Upper lobe of left lung (tissue), 6 donors: ENCODE results near the gene PDE4B. TPM values are rescaled to one million over a fixed set of nuclear protein-coding genes. Genes with fewer than 3 reads are reported as not detected.

Source experiments
- ATAC-seq, 2 donors: fragments of 200-7000 bp; cut with Tn5 transposase; one replicate each; pipeline ENCODE4 v1.9.1; 2022; ENCODE audit warnings: mild to moderate bottlenecking in 2 of 2, moderate library complexity in 2 of 2; ENCODE audit not compliant: low FRiP score in 2 of 2
- DNase-seq, 2 donors: peaks; one replicate each; pipeline ENCODE4 v3.0.0-alpha.2; 2019 to 2020
- H3K27ac ChIP-seq, 4 donors: fragments of 200-600 bp; sonication (generic); one replicate each; pipeline ENCODE4 v1.5.1; 2016 to 2019
- H3K27me3 ChIP-seq, 4 donors: fragments of 200-600 bp; sonication (generic); one replicate each; pipeline ENCODE4 v1.5.1; 2017 to 2019
- H3K36me3 ChIP-seq, 4 donors: fragments of 200-600 bp; sonication (generic); one replicate each; pipeline ENCODE4 v1.5.1; 2016 to 2019
- H3K4me1 ChIP-seq, 4 donors: fragments of 200-600 bp; sonication (generic); one replicate each; pipeline ENCODE4 v1.5.1; 2018 to 2019
- H3K4me3 ChIP-seq, 4 donors: fragments of 200-600 bp; sonication (generic); one replicate each; pipeline ENCODE4 v1.5.1; 2017 to 2019; ENCODE audit warnings: mild to moderate bottlenecking in 2 of 4, moderate library complexity in 1 of 4
- H3K9me3 ChIP-seq, 4 donors: fragments of 200-600 bp; sonication (generic); one replicate each; pipeline ENCODE4 v1.5.1; 2018 to 2019
- EP300 ChIP-seq, 4 donors: sonication (generic); formaldehyde crosslinking; IDR thresholded peaks; one replicate each; pipeline ENCODE4 v1.5.1; 2017; ENCODE audit warnings: antibody characterized with exemption in 4 of 4, control low read depth in 2 of 4
- POLR2A ChIP-seq, 4 donors: fragments of 450-650 bp; IDR thresholded peaks; one replicate each; pipeline ENCODE4 v1.5.1; 2016 to 2017; ENCODE audit warnings: antibody characterized with exemption in 4 of 4, mild to moderate bottlenecking in 2 of 4
- POLR2AphosphoS5 ChIP-seq, 2 donors: sonication (generic); formaldehyde crosslinking; IDR thresholded peaks; one replicate each; pipeline ENCODE4 v1.5.1; 2017; ENCODE audit warnings: antibody characterized with exemption in 2 of 2
- WGBS, 2 donors: methylation state at CpG; one replicate each; pipeline ENCODE4 v1.1.5; 2017 to 2018; 5-methylcytosine and 5-hydroxymethylcytosine counted together
- total RNA-seq, 6 donors: library from RNA; depleted of rRNA in 4 of 6; stranded (reverse); fragments of >200 nt in 4 of 6; gene quantifications; one replicate each; pipeline versions ENCODE4 v1.1.0 to v1.2.1, GENCODE V29; 2016 to 2021
- TF ChIP-seq, protein P1 (sequence below), 6 experiments: fragments of 450-650 bp in 4 of 6; fragments of 200-600 bp in 2 of 6; sonication (generic) in 2 of 6; IDR thresholded peaks; one replicate each; pipeline ENCODE4 v1.5.1; 2016 to 2019; ENCODE audit warnings: antibody characterized with exemption in 6 of 6
- donor health status: DM: no; HTN: no; CAD: no; lungs with moderate emphysema.
- donor health status: DM: no; HTN: yes; CAD: no; lungs with severe emphysema.

PDE4B gene
- total RNA-seq, 6 donors from 2014 or later: 8.1 to 61.6 (median 15.9) TPM

DNA sequence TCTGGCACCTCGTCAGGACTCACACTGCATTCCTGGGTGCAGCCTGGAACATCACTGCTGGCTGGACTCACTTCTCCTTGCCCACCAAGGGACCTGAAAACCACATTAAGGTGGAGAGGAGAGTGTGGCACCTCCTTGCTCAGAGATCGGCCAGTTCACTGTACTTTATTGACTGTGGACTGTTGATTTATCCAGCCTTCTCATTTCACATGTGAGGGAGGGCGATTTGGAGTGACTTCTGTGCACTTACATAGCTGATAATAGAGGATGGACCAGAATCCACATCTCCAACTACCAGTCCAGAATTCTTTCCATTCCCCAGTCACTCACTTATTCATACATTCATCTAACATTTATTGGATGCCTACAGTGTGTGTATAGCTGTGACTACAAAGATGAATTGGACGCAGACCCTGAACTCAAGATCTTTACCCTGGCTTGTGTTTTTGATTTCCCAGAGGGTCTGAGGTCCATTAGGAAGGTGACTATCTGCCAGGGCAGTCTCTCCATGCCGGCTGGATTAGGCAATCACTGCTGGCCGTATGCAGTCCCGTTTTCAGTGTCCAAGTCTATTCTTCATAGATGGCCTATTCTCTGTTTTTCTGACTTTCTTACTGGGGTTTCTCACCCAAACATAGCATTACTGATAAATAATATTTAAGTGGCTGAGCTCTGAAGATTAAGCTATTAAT lies 507.7 kb downstream of the PDE4B start:
- peaks cover 5 to 21% (median 8%) of the 10 kb centered on the region in 4 donors for H3K4me1 ChIP-seq
- 58 to 68% methylated on average over 7 of the region's 7 CpGs for WGBS, 2 donors
- DNase-seq (peak in 1 of 2 donors; percentile 34), ATAC-seq (peak in 1 of 2 donors; percentile 74)
- no peaks in the 10 kb centered on the region for H3K36me3 ChIP-seq
- H3K27me3 ChIP-seq: no peaks in the 10 kb centered on the region
- H3K4me3 ChIP-seq: peak overlapping the region in 1 of 4 donors; percentile 25
- TF ChIP-seq POLR2AphosphoS5 (IDR thresholded peaks at IDR 0.05) (no peak), POLR2A (IDR thresholded peaks at IDR 0.05) (no peak), EP300 (IDR thresholded peaks at IDR 0.05) (no peak)
- TF ChIP-seq, protein P1, sequence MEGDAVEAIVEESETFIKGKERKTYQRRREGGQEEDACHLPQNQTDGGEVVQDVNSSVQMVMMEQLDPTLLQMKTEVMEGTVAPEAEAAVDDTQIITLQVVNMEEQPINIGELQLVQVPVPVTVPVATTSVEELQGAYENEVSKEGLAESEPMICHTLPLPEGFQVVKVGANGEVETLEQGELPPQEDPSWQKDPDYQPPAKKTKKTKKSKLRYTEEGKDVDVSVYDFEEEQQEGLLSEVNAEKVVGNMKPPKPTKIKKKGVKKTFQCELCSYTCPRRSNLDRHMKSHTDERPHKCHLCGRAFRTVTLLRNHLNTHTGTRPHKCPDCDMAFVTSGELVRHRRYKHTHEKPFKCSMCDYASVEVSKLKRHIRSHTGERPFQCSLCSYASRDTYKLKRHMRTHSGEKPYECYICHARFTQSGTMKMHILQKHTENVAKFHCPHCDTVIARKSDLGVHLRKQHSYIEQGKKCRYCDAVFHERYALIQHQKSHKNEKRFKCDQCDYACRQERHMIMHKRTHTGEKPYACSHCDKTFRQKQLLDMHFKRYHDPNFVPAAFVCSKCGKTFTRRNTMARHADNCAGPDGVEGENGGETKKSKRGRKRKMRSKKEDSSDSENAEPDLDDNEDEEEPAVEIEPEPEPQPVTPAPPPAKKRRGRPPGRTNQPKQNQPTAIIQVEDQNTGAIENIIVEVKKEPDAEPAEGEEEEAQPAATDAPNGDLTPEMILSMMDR (IDR thresholded peaks at IDR 0.05): no peak
- H3K9me3 ChIP-seq: no peaks in the 10 kb centered on the region
- H3K27ac ChIP-seq: peak overlapping the region; percentile 50 to 77 (median 76)

DNA sequence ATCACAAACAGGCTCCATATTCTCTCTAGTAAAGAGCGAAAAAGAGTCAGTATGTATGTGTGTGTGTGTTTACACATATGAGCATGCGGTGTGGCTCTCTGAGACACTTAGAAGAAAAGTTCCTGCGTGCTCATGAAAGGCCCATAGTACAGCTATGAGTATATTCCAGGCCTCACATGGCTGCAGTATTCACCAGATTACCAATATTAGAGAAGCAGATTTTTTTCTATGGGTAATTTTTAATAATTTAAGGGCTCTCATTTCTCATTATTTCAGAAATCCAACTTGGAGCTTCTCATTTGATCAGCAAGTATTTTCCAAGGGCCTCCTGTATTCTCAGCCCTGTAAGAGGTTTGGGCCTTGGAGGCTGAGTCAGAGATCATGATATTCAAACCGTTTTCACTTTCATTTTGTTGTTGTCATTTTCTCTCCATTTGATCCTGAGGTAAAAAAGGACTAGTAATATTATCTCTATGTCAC lies 508.3 kb downstream of the PDE4B start:
- no peaks in the 10 kb centered on the region for H3K36me3 ChIP-seq
- no peak for TF ChIP-seq POLR2A (IDR thresholded peaks at IDR 0.05)
- TF ChIP-seq, protein P1 (IDR thresholded peaks at IDR 0.05): no peak
- TF ChIP-seq EP300 (IDR thresholded peaks at IDR 0.05): no peak
- TF ChIP-seq POLR2AphosphoS5 (IDR thresholded peaks at IDR 0.05): no peak
- peak; percentile 78 to 79 for ATAC-seq
- peak overlapping the region; percentile 50 to 77 (median 76) for H3K27ac ChIP-seq
- WGBS, 2 donors: 32 to 34% methylated on average over 4 of the region's 4 CpGs
- H3K27me3 ChIP-seq: no peaks in the 10 kb centered on the region
- H3K9me3 ChIP-seq: no peaks in the 10 kb centered on the region
- no peak for DNase-seq
- peak overlapping the region in 2 of 4 donors; percentile 7 to 25 for H3K4me3 ChIP-seq
- peaks cover 5 to 21% (median 8%) of the 10 kb centered on the region in 4 donors for H3K4me1 ChIP-seq

DNA sequence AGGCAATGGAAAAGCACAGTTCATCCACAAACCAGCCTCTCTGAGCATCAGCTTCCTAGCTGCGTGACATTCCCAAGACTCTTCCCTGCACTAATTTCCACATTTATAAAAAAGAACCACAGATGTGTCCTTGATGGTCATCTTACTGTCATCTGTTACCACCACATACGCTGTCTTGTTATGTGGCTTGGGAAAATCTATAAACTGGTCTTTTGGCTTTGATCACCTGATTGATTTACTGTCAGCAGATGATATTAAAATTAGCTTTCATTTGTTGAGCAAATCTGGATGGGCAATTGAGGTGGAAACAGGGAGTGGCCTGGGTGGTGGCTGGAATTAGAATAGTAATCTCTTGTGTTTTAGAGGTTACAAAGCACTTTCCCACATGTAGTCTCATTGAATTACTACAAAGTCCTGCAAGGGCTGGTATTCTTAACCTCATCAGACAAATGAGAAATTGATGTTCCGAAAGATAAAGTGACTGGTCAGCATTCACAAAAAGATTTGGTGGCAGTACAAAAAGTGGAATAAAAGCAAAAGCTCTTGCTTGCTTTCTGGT lies 509.6 kb downstream of the PDE4B start:
- 99% methylated on average over 3 of the region's 3 CpGs for WGBS, 2 donors
- no peak for ATAC-seq
- H3K36me3 ChIP-seq: no peaks in the 10 kb centered on the region
- TF ChIP-seq POLR2AphosphoS5 (IDR thresholded peaks at IDR 0.05) (no peak), POLR2A (IDR thresholded peaks at IDR 0.05) (no peak), EP300 (IDR thresholded peaks at IDR 0.05) (no peak)
- TF ChIP-seq, protein P1 (IDR thresholded peaks at IDR 0.05): no peak
- H3K27ac ChIP-seq: peak overlapping the region in 2 of 4 donors; percentile 77
- no peak for DNase-seq
- H3K27me3 ChIP-seq: no peaks in the 10 kb centered on the region
- H3K4me3 ChIP-seq: no peak overlapping the region
- H3K4me1 ChIP-seq: peaks cover 5 to 21% (median 8%) of the 10 kb centered on the region in 4 donors
- no peaks in the 10 kb centered on the region for H3K9me3 ChIP-seq

DNA sequence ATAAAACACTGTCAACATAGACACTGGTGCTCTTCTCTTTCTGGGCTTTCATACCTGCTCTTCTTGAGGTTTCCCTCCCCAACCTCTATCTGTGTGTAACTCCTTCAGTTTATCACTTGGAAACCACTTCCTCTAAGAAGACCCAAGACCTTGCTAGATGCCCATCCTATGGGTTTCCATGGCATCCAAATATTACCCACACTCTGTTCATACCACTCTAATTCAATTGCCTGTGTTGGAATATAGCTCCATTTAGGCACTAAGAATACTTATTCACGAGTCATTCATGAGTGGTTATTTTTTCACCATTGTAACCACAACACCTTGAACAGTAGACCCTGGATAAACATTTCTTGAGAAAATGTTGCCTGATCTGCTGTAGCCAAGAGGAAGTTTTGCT lies 510.1 kb downstream of the PDE4B start:
- WGBS, 2 donors: 15 to 53% methylated on average over 1 of the region's 1 CpG
- DNase-seq (no peak), ATAC-seq (no peak)
- H3K27ac ChIP-seq: no peak overlapping the region
- H3K4me3 ChIP-seq: no peak overlapping the region
- TF ChIP-seq EP300 (IDR thresholded peaks at IDR 0.05) (no peak), POLR2AphosphoS5 (IDR thresholded peaks at IDR 0.05) (no peak), POLR2A (IDR thresholded peaks at IDR 0.05) (no peak)
- TF ChIP-seq, protein P1 (IDR thresholded peaks at IDR 0.05): no peak
- H3K4me1 ChIP-seq: peaks cover 5 to 21% (median 8%) of the 10 kb centered on the region in 4 donors
- no peaks in the 10 kb centered on the region for H3K36me3 ChIP-seq
- no peaks in the 10 kb centered on the region for H3K27me3 ChIP-seq
- H3K9me3 ChIP-seq: no peaks in the 10 kb centered on the region
